Hepatic stellate cell (primary cell): ENCODE results near the gene CEBPB.
"Not testable (repeated sequence)": the region's sequence is repeated elsewhere in the genome, so short reads cannot be mapped to it uniquely, and the experiment has no call there.

Experiments
- DNase-seq: peaks from one replicate; pipeline ENCODE4 v3.0.0; 2011; ENCODE audit warnings: low spot score

The CEBPB gene

GRCh38 chr20:50190251-50191064 is at the start of gene CEBPB:
CEBPB (plus strand) TSS chr20:50190830; CDS start chr20:50191034, 204 bp downstream.
- peak; percentile 97 for DNase-seq

- no peak for DNase-seq
Observed at GRCh38 chr20:50141018-50141675, 49.5 kb upstream of the CEBPB start.

- DNase-seq, result no peak
Observed at GRCh38 chr20:50141811-50142561, 48.6 kb upstream of the CEBPB start.

DNA sequence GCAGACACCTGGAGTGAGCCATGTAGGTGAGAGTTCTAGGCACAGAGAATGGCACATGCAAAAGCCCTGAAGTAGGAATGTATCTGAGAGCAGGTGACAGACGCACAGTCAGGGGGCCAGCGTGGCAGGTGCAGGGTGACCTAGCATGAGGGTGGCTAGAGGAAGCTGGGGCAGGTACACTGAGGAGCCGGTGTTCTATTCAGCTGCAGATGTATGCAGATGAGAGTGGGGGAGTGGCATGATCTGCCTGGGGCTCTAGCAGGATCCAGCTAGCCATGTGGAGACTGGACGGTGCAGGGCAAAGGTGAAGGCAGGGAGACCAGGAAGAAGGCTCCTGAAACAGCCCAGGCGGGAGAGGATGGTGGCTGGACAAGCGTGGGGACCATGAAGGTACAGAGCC is 47.8 kb upstream of the CEBPB start:
- no peak for DNase-seq

DNA sequence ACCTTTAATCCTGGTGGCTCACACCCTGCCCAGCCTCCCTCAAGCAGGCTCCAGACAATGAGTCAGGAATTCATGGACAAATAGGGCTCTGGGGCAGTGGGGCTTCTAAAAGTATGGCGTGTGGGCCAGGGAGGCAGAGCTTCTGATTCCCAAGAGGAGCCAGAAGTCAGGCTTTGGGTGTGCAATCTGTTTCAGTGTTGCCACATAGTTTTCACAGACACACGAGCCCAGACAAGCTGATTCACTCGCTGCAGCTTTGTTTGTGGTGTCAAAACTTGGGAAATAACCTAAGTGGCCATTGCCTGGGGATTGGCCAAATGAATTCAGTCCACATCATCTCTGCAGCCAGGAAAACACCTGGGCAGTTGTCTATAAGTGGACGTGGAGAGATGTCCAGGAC is 46.3 kb upstream of the CEBPB start:
- peak; percentile 86 for DNase-seq

DNA sequence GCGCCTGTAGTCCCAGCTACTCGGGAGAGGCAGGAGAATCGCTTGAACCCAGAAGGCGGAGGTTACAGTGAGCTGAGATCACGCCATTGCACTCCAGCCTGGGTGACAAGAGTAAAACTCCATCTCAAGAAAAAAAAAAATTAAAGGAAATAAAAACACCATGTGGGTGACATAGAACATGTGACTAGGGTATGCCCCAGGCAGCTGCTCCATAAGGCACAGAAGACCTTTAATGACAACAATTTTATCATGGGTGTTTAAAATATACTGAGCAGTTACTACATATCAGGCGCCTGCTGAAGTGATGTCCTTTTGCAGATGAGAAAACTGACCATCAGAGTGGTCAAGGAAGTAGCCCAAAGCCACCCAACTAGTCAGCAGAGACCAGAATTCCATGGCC is 45.1 kb upstream of the CEBPB start:
- no peak for DNase-seq

DNA sequence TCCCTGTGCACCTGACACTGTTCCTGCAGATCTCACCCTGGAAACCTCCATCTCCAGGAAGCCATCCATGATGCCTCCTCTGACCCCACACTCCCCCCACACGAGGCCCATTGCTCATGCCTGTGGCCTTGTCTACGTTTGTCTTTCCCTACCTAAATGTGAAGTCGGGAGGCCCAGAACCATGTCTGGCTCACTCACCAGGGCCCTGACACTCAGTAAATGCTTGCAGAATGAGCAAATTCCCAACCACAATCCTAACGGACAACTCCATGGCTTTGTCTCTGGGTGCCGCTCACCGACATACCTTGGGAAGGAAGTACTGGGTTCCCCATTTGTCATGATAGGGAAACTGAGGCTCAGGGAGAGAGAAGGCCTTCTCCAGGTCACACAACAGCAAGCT is 44.4 kb upstream of the CEBPB start:
- no peak for DNase-seq

DNA sequence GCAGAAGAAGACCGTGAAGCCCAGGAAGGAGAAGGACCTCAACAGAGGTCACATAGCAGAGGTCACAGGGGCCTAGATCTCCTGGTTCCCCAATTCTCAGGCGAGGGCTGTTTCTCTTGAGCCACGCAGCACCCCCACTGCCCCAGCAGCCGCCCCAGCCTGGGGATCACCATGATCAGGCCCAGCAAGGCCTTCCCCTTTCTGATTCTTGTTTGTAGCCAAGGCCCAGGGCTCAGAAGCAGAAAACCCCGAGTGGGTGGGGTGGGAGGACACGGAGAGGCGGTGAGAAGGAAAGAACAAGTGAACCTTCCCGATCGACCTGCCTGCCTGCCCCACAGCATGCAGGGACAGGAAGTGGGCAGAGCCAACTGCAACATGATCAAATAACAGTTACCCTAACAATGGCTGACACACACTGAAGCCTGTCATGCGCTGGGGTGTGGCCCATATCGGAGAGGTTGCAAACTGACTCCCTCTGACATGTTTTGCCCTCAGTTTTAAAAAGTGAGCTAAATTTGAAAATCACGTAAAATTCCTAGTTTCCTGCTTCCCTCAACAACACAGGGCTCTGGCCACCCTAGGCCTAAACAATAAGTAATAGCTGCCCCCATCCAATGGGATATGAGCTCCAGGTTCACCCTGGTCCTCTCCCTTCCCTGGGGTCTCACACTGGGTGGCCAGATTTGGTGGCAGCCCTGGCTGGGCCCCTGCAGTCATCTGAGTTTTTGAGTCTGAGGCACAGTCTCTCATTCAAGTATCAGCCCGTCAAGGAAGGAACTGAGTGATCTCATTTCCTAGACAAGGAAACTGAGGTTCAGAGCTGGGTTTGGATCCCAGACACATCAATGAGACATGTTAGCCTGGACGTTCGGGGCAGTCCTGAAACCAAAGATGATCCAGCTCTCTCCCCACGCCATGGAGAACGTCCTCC is 43.6 kb upstream of the CEBPB start:
- DNase-seq, result no peak

DNA sequence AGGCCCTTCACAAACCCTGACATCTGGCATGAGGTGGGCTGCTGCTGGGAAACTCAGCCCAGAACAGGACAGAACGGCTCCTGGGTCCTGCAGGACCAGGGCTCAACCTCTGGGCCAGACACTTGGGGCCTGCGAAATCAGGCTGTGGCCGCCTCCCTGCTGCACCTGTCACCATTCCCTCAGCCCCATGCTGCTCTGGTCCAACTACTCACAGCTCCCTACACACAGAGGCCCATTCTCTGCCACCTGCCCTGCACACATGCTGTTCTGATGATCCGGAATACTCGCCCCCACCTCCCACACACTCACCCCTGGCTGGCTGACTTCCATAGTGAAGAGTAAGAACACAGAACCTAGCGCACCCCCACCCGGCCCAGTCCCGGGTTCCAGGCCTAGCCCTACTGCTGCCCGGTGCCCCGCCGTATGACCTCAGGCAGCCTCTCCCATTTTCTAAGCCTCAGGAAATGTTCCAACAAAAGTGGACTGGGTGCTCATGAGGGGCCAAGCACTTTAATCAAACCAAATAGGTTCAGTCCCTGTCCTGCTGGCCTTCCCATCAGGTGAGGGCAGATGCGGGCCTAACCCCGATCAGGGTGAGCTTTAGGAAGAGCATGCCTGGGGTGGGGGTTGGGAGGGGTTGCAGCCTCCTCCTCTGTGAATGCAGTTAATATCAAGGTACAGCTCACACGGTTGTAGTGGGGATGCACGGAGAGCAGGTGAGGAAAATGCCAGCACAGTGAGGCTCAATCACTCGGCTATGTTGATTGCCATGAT is 41.0 kb upstream of the CEBPB start:
- no peak for DNase-seq

DNA sequence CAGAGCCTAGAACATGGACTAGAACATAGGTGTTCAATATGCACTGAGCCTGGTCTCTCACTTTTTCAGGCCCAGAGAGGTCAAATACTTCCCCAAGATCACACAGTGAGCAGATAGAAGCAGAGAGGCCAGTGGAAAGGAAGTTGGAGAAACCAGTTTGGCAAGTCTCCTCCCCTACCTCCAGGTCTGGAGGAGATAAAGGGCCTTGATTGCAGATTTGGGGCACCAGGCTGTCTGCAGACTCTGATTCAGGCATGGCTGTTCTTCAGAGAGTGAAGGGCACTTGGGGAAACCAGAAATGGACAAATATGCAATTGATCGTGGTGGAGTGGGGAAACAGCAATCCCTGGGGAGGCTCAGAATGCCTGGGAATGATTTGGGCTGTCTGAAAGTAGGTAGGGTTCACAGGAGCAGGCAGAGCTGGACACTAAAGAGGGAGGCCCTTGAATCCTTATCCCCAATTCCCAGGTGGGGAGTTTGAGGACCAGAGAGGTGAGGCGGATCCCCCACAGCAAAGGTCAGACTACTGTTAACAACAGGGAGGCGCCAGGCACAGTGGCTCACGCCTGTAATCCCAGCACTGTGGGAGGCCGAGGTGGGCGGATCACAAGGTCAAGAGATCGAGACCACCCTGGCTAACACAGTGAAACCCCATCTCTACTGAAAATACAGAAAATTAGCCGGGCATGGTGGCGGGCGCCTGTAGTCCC is 39.4 kb upstream of the CEBPB start:
- peak; percentile 38 for DNase-seq

DNA sequence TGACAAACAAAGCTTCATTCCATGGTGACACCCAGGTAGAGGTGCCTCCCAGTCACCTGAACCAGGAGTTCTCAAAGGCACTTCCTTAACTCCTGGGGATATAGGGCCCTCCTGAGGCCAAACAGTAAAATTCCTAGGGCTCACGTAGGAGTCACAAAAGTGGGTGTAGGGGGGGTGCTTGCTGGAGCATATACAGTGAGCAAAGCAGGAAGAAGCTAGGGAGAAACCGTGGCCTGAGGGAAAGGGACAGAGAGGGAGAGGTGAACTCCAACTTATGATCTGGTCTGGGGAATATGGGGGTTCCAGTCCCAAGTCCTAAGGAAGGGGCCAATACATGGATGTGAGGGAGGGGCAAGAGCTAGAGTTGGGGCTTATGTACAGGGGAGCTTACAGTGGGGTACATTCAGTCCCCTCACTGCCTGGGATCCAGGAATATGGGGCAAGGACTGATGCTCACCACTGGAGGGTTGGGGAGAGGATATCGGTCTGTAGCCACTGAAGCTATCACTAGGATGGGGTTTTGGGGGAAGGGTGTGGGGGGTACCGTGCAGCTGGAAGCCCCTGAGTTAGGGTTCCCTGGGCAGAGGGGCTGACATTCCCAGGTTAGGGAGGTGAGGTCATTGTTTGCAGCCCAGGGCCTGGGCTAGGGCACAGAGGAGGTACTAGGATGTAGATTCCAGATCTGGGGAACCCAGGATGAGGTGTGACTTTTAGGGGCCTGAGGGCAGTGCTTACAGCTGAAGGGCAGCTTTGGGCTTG is 38.1 kb upstream of the CEBPB start:
- no peak for DNase-seq

- DNase-seq, result peak; percentile 36
Observed at GRCh38 chr20:50153153-50153499, 37.5 kb upstream of the CEBPB start.

- DNase-seq, result peak; percentile 99
Observed at GRCh38 chr20:50153500-50154377, 36.9 kb upstream of the CEBPB start, which contains the start of gene PEDS1. PEDS1 (minus strand) TSS chr20:50153723; CDS start chr20:50153637, 86 bp downstream.

DNA sequence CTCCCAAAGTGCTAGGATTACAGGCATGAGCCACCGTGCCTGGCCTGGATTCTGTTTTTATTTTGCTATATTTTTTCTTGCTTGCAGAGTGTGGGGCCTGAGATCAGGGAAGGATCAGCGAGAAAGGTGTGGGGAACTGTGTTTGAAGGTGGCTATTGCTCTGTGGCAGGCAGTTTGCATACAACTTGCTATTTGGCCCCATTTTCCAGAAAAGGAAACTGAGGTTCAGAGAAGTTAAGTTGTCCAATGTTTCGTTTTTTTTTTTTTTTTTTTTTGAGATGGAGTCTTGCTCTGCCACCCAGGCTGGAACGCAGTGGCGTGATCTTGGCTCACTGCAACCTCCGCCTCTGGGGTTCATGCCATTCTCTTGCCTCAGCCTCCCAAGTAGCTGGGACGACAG is 29.1 kb upstream of the CEBPB start:
- not testable (repeated sequence) for DNase-seq

- DNase-seq, result no peak
Observed at GRCh38 chr20:50163570-50164317, 26.9 kb upstream of the CEBPB start.

- DNase-seq, result peak; percentile 98
Observed at GRCh38 chr20:50165684-50166554, 24.7 kb upstream of the CEBPB start.

- DNase-seq, result peak; percentile 72
Observed at GRCh38 chr20:50169329-50169823, 21.3 kb upstream of the CEBPB start.
